HepG2 (cell line): ENCODE data around the gene ABCG1. TPM values are rescaled to one million over a fixed set of nuclear protein-coding genes. Genes with fewer than 3 reads are reported as not detected.

Experiments
- ASH2L ChIP-seq: fragments of 300-600, 200-600 bp; sonication (generic); IDR thresholded peaks from 2 replicates; pipeline ENCODE4 v1.7.0; 2017; ENCODE audit warnings: low read depth, mild to moderate bottlenecking, moderate library complexity, mixed read lengths, low read length; ENCODE audit not compliant: insufficient read length
- DMAP1 ChIP-seq: IDR thresholded peaks from 2 replicates; pipeline ENCODE4 v1.6.1; 2016
- ELF3 ChIP-seq: IDR thresholded peaks from 2 replicates; pipeline ENCODE4 v1.6.1; 2016; ENCODE audit warnings: missing genetic modification reagents, missing compliant biosample characterization
- IRX3 ChIP-seq: sonication (generic); formaldehyde crosslinking; IDR thresholded peaks from 2 replicates; pipeline ENCODE4 v1.8.1; 2023; ENCODE audit warnings: mild to moderate bottlenecking, low read depth, missing genetic modification reagents, borderline replicate concordance
- JARID2 ChIP-seq: sonication (generic); formaldehyde crosslinking; IDR thresholded peaks from 2 replicates; pipeline ENCODE4 v1.8.1; 2023; ENCODE audit warnings: missing genetic modification reagents, inconsistent platforms; ENCODE audit not compliant: insufficient replicate concordance
- KLF11 ChIP-seq: IDR thresholded peaks from 2 replicates; pipeline ENCODE4 v1.6.1; 2016; ENCODE audit warnings: missing compliant biosample characterization
- KLF15 ChIP-seq: sonication (generic); formaldehyde crosslinking; IDR thresholded peaks from 2 replicates; pipeline ENCODE4 v1.8.1; 2023; ENCODE audit warnings: borderline replicate concordance, mild to moderate bottlenecking, inconsistent platforms, missing genetic modification reagents, mixed read lengths
- LCORL ChIP-seq, 2 experiments: fragments of 450-650 bp in 1 of 2; sonication (generic) in 1 of 2; formaldehyde crosslinking in 1 of 2; IDR thresholded peaks; 2 replicates each; pipeline versions ENCODE4 v1.5.0 to v1.6.1; 2017 to 2020; ENCODE audit warnings: antibody characterized with exemption in 1 of 2, missing genetic modification reagents in 1 of 2
- MIER3 ChIP-seq: IDR thresholded peaks from 2 replicates; pipeline ENCODE4 v1.6.1; 2016; ENCODE audit warnings: missing compliant biosample characterization, borderline replicate concordance
- NFKBIZ ChIP-seq: IDR thresholded peaks from 2 replicates; pipeline ENCODE4 v1.6.1; 2018; ENCODE audit warnings: missing genetic modification reagents, missing compliant biosample characterization
- NFYB ChIP-seq: sonication (generic); formaldehyde crosslinking; IDR thresholded peaks from 2 replicates; pipeline ENCODE4 v1.4.0; 2020; ENCODE audit warnings: missing genetic modification reagents
- RBM39 ChIP-seq: fragments of 200-400 bp; formaldehyde crosslinking; IDR thresholded peaks from one replicate; pipeline ENCODE4 v1.6.1; 2018; ENCODE audit warnings: antibody characterized with exemption, mild to moderate bottlenecking, low read depth, low read length; ENCODE audit not compliant: poor library complexity, severe bottlenecking
- SMYD3 ChIP-seq: sonication (generic); formaldehyde crosslinking; IDR thresholded peaks from 2 replicates; pipeline ENCODE4 v1.8.1; 2023; ENCODE audit warnings: mild to moderate bottlenecking, missing genetic modification reagents
- ZFX ChIP-seq: sonication (generic); formaldehyde crosslinking; IDR thresholded peaks from 2 replicates; pipeline ENCODE4 v1.4.0; 2020; ENCODE audit warnings: mild to moderate bottlenecking, low read depth, missing genetic modification reagents, moderate library complexity
- ZNF143 ChIP-seq: sonication (generic); formaldehyde crosslinking; IDR thresholded peaks from 2 replicates; pipeline ENCODE4 v1.4.0; 2020; ENCODE audit warnings: missing genetic modification reagents
- ZNF530 ChIP-seq: sonication (generic); formaldehyde crosslinking; IDR thresholded peaks from 2 replicates; pipeline ENCODE4 v1.5.0; 2020; ENCODE audit warnings: low read depth, mild to moderate bottlenecking, missing genetic modification reagents
- ZNF552 ChIP-seq: sonication (generic); formaldehyde crosslinking; IDR thresholded peaks from 2 replicates; pipeline ENCODE4 v1.9.0; 2022; ENCODE audit warnings: missing genetic modification reagents, mild to moderate bottlenecking, borderline replicate concordance
- polyA plus RNA-seq, 8 experiments: library from polyadenylated mRNA; depleted of rRNA in 3 of 8; stranded (reverse) in 7 of 8; unstranded in 1 of 8; fragments of >200 nt; fragmentation: Illumina TruSeq in 4 of 8; extraction: Trizol in 4 of 8; gene quantifications; 2 replicates each; pipeline versions ENCODE4 v1.2.1 to v1.2.3, GENCODE V29; 2011 to 2016; ENCODE audit warnings: low read depth in 4 of 8, missing spikeins in 1 of 8, mixed read lengths in 1 of 8; ENCODE audit not compliant: insufficient read depth in 1 of 8
- total RNA-seq, 5 experiments: library from RNA; depleted of rRNA; stranded (reverse); fragments of >200 nt; fragmentation: Illumina TruSeq; extraction: Trizol; gene quantifications; 2 replicates each; pipeline ENCODE4 v1.2.3, GENCODE V29; 2016; ENCODE audit warnings: low read depth in 1 of 5
- TF ChIP-seq, protein P1 (sequence below): sonication (generic); formaldehyde crosslinking; IDR thresholded peaks from 2 replicates; pipeline ENCODE4 v1.8.0; 2022; ENCODE audit warnings: missing genetic modification reagents, mild to moderate bottlenecking, borderline replicate concordance
- TF ChIP-seq, protein P2 (sequence below): sonication (generic); formaldehyde crosslinking; IDR thresholded peaks from 2 replicates; pipeline ENCODE4 v1.4.0; 2020; ENCODE audit warnings: mild to moderate bottlenecking, missing genetic modification reagents
- TF ChIP-seq, protein P3 (sequence below): IDR thresholded peaks from 2 replicates; pipeline ENCODE4 v1.6.1; 2016; ENCODE audit warnings: low read depth, borderline replicate concordance
- TF ChIP-seq, protein P4 (sequence below): sonication (generic); formaldehyde crosslinking; IDR thresholded peaks from 2 replicates; pipeline ENCODE4 v1.8.0; 2022; ENCODE audit warnings: missing genetic modification reagents, mild to moderate bottlenecking, moderate library complexity, borderline replicate concordance
- TF ChIP-seq, protein P5 (sequence below): sonication (generic); formaldehyde crosslinking; IDR thresholded peaks from 2 replicates; pipeline ENCODE4 v1.5.1; 2020; ENCODE audit warnings: mild to moderate bottlenecking, missing genetic modification reagents, moderate library complexity
- TF ChIP-seq, protein P6 (sequence below): sonication (generic); formaldehyde crosslinking; IDR thresholded peaks from 2 replicates; pipeline ENCODE4 v1.8.0; 2022; ENCODE audit warnings: mild to moderate bottlenecking, missing genetic modification reagents, moderate library complexity

ABCG1 gene
- total and polyA plus RNA-seq, 2 of the 13 experiments (the other 11 are each of a cell fraction or from before 2014, with no cell fraction given) = 0.04 TPM; not detected in 1

DNA sequence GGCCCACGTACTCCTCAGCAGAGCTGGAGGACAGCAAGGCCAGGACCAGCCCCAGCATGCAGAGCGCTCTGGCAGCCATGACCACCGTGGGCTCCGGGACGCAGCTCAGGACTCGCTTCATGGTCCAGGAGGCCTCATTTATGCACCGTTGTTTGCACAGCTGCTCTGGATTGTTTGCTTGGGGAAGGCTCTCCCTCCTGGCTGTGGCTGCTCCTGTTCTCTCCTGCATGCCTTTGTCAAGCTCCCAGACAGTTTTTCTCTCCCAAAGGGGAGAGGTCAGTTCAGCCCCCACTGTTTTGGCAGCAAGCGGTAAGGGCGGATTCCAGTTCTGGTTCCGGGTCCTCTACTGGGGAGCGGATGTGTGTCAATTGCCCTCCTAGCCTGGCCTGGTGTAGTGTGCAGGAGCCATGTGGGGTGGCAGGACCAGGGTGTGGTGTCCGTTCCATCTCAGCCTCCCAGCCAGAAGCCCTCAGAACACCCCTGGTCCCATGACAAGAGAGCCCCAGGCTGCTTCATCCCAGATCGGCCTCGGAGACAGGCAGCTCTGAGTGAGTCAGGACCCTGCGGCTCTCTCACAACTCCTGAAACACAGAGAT is 96.5 kb downstream of the ABCG1 start, which contains the start of gene TFF3 (continued):
- TF ChIP-seq, protein P1, sequence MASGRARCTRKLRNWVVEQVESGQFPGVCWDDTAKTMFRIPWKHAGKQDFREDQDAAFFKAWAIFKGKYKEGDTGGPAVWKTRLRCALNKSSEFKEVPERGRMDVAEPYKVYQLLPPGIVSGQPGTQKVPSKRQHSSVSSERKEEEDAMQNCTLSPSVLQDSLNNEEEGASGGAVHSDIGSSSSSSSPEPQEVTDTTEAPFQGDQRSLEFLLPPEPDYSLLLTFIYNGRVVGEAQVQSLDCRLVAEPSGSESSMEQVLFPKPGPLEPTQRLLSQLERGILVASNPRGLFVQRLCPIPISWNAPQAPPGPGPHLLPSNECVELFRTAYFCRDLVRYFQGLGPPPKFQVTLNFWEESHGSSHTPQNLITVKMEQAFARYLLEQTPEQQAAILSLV (CRISPR knock-in tag) = peak; percentile 74; the same call in 1 of the 2 replicates
- TF ChIP-seq, protein P2, sequence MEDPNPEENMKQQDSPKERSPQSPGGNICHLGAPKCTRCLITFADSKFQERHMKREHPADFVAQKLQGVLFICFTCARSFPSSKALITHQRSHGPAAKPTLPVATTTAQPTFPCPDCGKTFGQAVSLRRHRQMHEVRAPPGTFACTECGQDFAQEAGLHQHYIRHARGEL (CRISPR knock-in tag) = no peak
- no peak for TF ChIP-seq JARID2 (CRISPR knock-in tag)
- no peak for TF ChIP-seq KLF15
- peak; percentile 63 for TF ChIP-seq ZFX (CRISPR knock-in tag)
- TF ChIP-seq IRX3 (CRISPR knock-in tag) = no peak
- TF ChIP-seq, protein P3, sequence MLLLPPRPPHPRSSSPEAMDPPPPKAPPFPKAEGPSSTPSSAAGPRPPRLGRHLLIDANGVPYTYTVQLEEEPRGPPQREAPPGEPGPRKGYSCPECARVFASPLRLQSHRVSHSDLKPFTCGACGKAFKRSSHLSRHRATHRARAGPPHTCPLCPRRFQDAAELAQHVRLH (CRISPR knock-in tag) = no peak
- 0 out of 2 replicates have a peak, but pooled peaks have one; percentile 37 for TF ChIP-seq MIER3 (CRISPR knock-in tag)
- no peak for TF ChIP-seq RBM39
- TF ChIP-seq SMYD3 = no peak
- TF ChIP-seq LCORL (IDR thresholded peaks at IDR 0.05) = no peak
- peak; percentile 91 for TF ChIP-seq LCORL (CRISPR knock-in tag; IDR thresholded peaks at IDR 0.05)
- TF ChIP-seq DMAP1 (CRISPR knock-in tag) = peak; percentile 17; the same call in 1 of the 2 replicates
- TF ChIP-seq, protein P4, sequence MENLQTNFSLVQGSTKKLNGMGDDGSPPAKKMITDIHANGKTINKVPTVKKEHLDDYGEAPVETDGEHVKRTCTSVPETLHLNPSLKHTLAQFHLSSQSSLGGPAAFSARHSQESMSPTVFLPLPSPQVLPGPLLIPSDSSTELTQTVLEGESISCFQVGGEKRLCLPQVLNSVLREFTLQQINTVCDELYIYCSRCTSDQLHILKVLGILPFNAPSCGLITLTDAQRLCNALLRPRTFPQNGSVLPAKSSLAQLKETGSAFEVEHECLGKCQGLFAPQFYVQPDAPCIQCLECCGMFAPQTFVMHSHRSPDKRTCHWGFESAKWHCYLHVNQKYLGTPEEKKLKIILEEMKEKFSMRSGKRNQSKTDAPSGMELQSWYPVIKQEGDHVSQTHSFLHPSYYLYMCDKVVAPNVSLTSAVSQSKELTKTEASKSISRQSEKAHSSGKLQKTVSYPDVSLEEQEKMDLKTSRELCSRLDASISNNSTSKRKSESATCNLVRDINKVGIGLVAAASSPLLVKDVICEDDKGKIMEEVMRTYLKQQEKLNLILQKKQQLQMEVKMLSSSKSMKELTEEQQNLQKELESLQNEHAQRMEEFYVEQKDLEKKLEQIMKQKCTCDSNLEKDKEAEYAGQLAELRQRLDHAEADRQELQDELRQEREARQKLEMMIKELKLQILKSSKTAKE (CRISPR knock-in tag) = peak; percentile 70; the same call in 1 of the 2 replicates
- no peak for TF ChIP-seq ASH2L
- 0 out of 2 replicates have a peak, but pooled peaks have one; percentile 33 for TF ChIP-seq ZNF552
- peak; percentile 76 for TF ChIP-seq ZNF143 (CRISPR knock-in tag)
- TF ChIP-seq, protein P5, sequence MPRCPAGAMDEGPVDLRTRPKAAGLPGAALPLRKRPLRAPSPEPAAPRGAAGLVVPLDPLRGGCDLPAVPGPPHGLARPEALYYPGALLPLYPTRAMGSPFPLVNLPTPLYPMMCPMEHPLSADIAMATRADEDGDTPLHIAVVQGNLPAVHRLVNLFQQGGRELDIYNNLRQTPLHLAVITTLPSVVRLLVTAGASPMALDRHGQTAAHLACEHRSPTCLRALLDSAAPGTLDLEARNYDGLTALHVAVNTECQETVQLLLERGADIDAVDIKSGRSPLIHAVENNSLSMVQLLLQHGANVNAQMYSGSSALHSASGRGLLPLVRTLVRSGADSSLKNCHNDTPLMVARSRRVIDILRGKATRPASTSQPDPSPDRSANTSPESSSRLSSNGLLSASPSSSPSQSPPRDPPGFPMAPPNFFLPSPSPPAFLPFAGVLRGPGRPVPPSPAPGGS = no peak
- TF ChIP-seq ZNF530 (CRISPR knock-in tag) = no peak
- TF ChIP-seq, protein P6, sequence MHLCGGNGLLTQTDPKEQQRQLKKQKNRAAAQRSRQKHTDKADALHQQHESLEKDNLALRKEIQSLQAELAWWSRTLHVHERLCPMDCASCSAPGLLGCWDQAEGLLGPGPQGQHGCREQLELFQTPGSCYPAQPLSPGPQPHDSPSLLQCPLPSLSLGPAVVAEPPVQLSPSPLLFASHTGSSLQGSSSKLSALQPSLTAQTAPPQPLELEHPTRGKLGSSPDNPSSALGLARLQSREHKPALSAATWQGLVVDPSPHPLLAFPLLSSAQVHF = no peak
- no peak for TF ChIP-seq NFYB (CRISPR knock-in tag)
- TF ChIP-seq NFKBIZ (CRISPR knock-in tag) = no peak
- TF ChIP-seq KLF11 (CRISPR knock-in tag) = no peak
- peak; percentile 23; the same call in 1 of the 2 replicates for TF ChIP-seq ELF3
